DND-41 (cell line): ENCODE data around the gene WSB2.

ENCODE experiments used
- EZH2 ChIP-seq: IDR thresholded peaks from 3 replicates; pipeline ENCODE4 v1.6.1; 2012; ENCODE audit warnings: borderline replicate concordance, low read depth, mild to moderate bottlenecking, moderate library complexity, low read length, inconsistent platforms; ENCODE audit not compliant: severe bottlenecking
- TF ChIP-seq, protein P1 (sequence below): IDR thresholded peaks from 2 replicates; pipeline ENCODE4 v1.5.1; 2012; ENCODE audit warnings: borderline replicate concordance, low read length, moderate library complexity, mild to moderate bottlenecking; ENCODE audit not compliant: poor library complexity, severe bottlenecking; ENCODE audit errors: extremely low read depth

DNA sequence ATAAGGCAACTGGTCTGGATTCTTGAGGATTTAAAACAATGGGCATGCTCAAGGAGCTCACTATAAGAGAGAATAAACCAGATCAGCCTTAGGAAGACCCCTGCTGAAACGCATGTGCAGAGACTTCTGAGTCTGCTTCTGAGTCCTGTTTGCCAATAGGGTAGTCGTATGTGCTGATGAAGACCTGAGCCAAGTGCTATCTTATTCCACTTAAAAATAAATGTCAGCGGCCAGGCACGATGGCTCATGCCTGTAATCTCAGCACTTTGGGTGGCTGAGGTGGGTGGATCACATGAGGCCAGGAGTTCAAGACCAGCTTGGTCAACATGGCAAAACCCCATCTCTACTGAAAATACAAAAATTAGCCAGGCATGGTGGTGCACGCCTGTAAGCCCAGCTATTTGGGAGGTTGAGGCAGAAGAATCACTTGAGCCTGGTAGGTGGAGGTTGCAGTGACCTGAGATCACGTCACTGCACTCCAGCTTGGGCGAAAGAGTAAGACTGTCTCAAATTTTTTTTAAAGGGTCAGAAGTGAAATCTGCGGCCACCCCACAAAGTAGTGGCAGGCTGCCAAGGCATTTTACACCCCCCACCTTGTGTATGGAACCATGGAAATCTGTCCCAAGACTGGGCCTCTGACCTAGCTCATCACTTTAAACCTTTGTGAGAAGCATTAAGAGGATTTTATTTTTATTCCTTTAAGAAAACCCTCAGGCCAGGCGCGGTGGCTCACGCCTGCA, 24.1 kb downstream of the WSB2 start:
- TF ChIP-seq, protein P1, sequence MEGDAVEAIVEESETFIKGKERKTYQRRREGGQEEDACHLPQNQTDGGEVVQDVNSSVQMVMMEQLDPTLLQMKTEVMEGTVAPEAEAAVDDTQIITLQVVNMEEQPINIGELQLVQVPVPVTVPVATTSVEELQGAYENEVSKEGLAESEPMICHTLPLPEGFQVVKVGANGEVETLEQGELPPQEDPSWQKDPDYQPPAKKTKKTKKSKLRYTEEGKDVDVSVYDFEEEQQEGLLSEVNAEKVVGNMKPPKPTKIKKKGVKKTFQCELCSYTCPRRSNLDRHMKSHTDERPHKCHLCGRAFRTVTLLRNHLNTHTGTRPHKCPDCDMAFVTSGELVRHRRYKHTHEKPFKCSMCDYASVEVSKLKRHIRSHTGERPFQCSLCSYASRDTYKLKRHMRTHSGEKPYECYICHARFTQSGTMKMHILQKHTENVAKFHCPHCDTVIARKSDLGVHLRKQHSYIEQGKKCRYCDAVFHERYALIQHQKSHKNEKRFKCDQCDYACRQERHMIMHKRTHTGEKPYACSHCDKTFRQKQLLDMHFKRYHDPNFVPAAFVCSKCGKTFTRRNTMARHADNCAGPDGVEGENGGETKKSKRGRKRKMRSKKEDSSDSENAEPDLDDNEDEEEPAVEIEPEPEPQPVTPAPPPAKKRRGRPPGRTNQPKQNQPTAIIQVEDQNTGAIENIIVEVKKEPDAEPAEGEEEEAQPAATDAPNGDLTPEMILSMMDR, result no peak
- TF ChIP-seq EZH2, result no peak
